Loucy (cell line): Measurements from ENCODE around the gene GNAQ.

ENCODE experiments used
- H2AFZ ChIP-seq: fragments of 200-600 bp; sonication (generic); 2 replicates; pipeline ENCODE4 v1.6.0; 2016; ENCODE audit warnings: antibody characterized with exemption, mild to moderate bottlenecking, low read length, moderate library complexity
- H3F3A ChIP-seq: fragments of 200-600 bp; 2 replicates; pipeline ENCODE4 v1.6.0; 2016; ENCODE audit warnings: antibody characterized with exemption, low read depth, mild to moderate bottlenecking
- H3K27me3 ChIP-seq: fragments of 200-600 bp; sonication (generic); 2 replicates; pipeline ENCODE4 v1.6.1; 2014; ENCODE audit warnings: low read length, mild to moderate bottlenecking; ENCODE audit not compliant: insufficient read depth, poor library complexity, severe bottlenecking
- H3K36me3 ChIP-seq: fragments of 200-600 bp; sonication (generic); 2 replicates; pipeline ENCODE4 v1.6.1; 2016; ENCODE audit warnings: low read length; ENCODE audit not compliant: insufficient read depth
- H3K4me1 ChIP-seq: fragments of 200-600 bp; sonication (generic); 2 replicates; pipeline ENCODE4 v1.5.1; 2014; ENCODE audit warnings: low read length, mild to moderate bottlenecking; ENCODE audit not compliant: insufficient read depth, poor library complexity, severe bottlenecking
- H3K4me2 ChIP-seq: fragments of 200-600 bp; sonication (generic); 2 replicates; pipeline ENCODE4 v1.6.0; 2014; ENCODE audit warnings: antibody characterized with exemption, low read length, low read depth, mild to moderate bottlenecking; ENCODE audit not compliant: poor library complexity, severe bottlenecking
- H3K4me3 ChIP-seq: fragments of 200-600 bp; sonication (generic); 2 replicates; pipeline ENCODE4 v1.5.1; 2014; ENCODE audit warnings: low read length, mild to moderate bottlenecking, mixed read lengths; ENCODE audit not compliant: poor library complexity, severe bottlenecking
- H3K79me2 ChIP-seq: fragments of 200-600 bp; sonication (generic); 2 replicates; pipeline ENCODE4 v1.6.1; 2014; ENCODE audit warnings: low read length; ENCODE audit not compliant: insufficient read depth
- H3K9ac ChIP-seq: fragments of 200-600 bp; sonication (generic); 2 replicates; pipeline ENCODE4 v1.6.0; 2014; ENCODE audit warnings: mild to moderate bottlenecking, low read depth, low read length, moderate library complexity; ENCODE audit not compliant: poor library complexity, severe bottlenecking
- H3K9me2 ChIP-seq: fragments of 200-600 bp; sonication (generic); replicated peaks from 2 replicates; pipeline ENCODE4 v1.6.1; 2016; ENCODE audit warnings: low read depth, low read length, mixed read lengths
- H3K9me3 ChIP-seq: fragments of 200-600 bp; sonication (generic); 2 replicates; pipeline ENCODE4 v1.6.1; 2014; ENCODE audit warnings: mild to moderate bottlenecking, antibody characterized with exemption, low read length, low read depth; ENCODE audit not compliant: insufficient read depth
- H4K20me1 ChIP-seq: fragments of 200-600 bp; sonication (generic); 2 replicates; pipeline ENCODE4 v1.6.0; 2014; ENCODE audit warnings: antibody characterized with exemption, low read length, mild to moderate bottlenecking; ENCODE audit not compliant: insufficient read depth, poor library complexity, severe bottlenecking
- CTCF ChIP-seq: fragments of 200-600 bp; sonication (generic); conservative IDR thresholded peaks from 2 replicates; pipeline ENCODE4 v1.5.1; 2014; ENCODE audit warnings: mild to moderate bottlenecking, antibody characterized with exemption, low read length
- EZH2phosphoT487 ChIP-seq: fragments of 200-600 bp; IDR thresholded peaks from 2 replicates; pipeline ENCODE4 v1.6.1; 2018; ENCODE audit warnings: antibody characterized with exemption, mild to moderate bottlenecking, moderate library complexity, borderline replicate concordance

Gene GNAQ

GRCh38 chr9:77988630-77989029 lies 43.0 kb downstream of the GNAQ start:
- no peaks in the 10 kb centered on the region for H3K9me2 ChIP-seq
- H3K79me2 ChIP-seq: peaks cover 100% of the 10 kb centered on the region
- H3K4me1 ChIP-seq: peaks cover 45% of the 10 kb centered on the region
- no peak overlapping the region for H2AFZ ChIP-seq
- peaks cover 87% of the 10 kb centered on the region for H4K20me1 ChIP-seq
- TF ChIP-seq CTCF (no peak), EZH2phosphoT487 (no peak)
- no peak overlapping the region for H3K4me2 ChIP-seq
- no peaks in the 10 kb centered on the region for H3K9me3 ChIP-seq
- H3F3A ChIP-seq: no peaks in the 10 kb centered on the region
- H3K4me3 ChIP-seq: no peak overlapping the region
- H3K36me3 ChIP-seq: peaks cover 57% of the 10 kb centered on the region
- no peak overlapping the region for H3K9ac ChIP-seq
- H3K27me3 ChIP-seq: no peaks in the 10 kb centered on the region

GRCh38 chr9:77987880-77988525 lies 43.6 kb downstream of the GNAQ start:
- H3K9me2 ChIP-seq: no peaks in the 10 kb centered on the region
- no peak overlapping the region for H2AFZ ChIP-seq
- no peak overlapping the region for H3K4me3 ChIP-seq
- no peak overlapping the region for H3K4me2 ChIP-seq
- no peaks in the 10 kb centered on the region for H3F3A ChIP-seq
- H3K27me3 ChIP-seq: no peaks in the 10 kb centered on the region
- H3K79me2 ChIP-seq: peaks cover 100% of the 10 kb centered on the region
- H4K20me1 ChIP-seq: peaks cover 87% of the 10 kb centered on the region
- no peak overlapping the region for H3K9ac ChIP-seq
- H3K36me3 ChIP-seq: peaks cover 63% of the 10 kb centered on the region
- TF ChIP-seq CTCF (no peak), EZH2phosphoT487 (no peak)
- peaks cover 51% of the 10 kb centered on the region for H3K4me1 ChIP-seq
- H3K9me3 ChIP-seq: no peaks in the 10 kb centered on the region

GRCh38 chr9:77987081-77987656 lies 44.4 kb downstream of the GNAQ start:
- Histone ChIP-seq H3K4me2 (no peak overlapping the region), H3K79me2 (peaks cover 100% of the 10 kb centered on the region), H3K9ac (no peak overlapping the region), H3K4me3 (no peak overlapping the region), H3K9me3 (no peaks in the 10 kb centered on the region), H3K36me3 (peaks cover 59% of the 10 kb centered on the region), H2AFZ (no peak overlapping the region), H3K27me3 (no peaks in the 10 kb centered on the region), H3K9me2 (no peaks in the 10 kb centered on the region), H3K4me1 (peaks cover 60% of the 10 kb centered on the region), H3F3A (no peaks in the 10 kb centered on the region), H4K20me1 (peaks cover 87% of the 10 kb centered on the region)
- TF ChIP-seq EZH2phosphoT487 (no peak), CTCF (no peak)
